Jurkat, Clone E6-1 (cell line): ENCODE measurements around the gene C13orf42.
A peak's percentile ranks its signal among the peaks of the same experiment; 100 is the strongest.

ENCODE experiments used
- DNase-seq: peaks from one replicate; pipeline ENCODE4 v3.0.0-alpha.2; 2011; ENCODE audit warnings: low read depth, low spot score
- H3K4me3 ChIP-seq: 2 replicates; pipeline ENCODE4 v1.5.1; 2011; ENCODE audit warnings: mild to moderate bottlenecking, low read length, control low read depth, moderate library complexity

Gene C13orf42

DNA sequence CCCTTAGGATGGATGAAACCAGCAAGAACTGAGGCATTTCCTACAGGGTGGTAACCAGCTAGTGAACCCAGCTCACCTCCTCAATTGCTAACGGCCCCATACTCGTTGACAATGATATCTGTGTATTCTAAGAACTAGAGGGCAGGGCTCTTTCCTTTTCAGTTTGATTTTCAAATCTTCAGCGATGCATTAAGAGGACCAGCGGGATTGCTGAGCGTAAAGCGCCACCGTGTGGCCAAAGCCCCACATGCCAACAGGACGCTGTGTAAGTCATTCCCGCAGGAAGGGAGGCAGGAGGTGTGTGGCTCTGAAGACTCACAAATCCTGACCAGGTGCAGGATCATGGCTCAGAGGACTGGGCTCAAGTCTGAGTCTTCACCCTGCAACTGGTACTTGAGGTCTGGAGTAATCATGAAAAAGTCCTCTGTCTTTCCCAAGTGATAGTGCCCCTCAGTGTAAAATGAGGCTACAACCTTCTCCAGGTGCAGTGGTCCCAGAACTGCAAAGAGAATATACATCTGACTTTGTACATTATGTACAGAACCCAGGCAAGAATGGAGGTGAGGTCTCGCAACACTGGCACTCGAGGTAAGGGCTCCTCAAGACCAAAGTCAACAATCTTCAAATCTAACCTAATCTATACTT, 40.9 kb downstream of the C13orf42 start:
- peak; percentile 82 for DNase-seq
- H3K4me3 ChIP-seq = no peak overlapping the region

DNA sequence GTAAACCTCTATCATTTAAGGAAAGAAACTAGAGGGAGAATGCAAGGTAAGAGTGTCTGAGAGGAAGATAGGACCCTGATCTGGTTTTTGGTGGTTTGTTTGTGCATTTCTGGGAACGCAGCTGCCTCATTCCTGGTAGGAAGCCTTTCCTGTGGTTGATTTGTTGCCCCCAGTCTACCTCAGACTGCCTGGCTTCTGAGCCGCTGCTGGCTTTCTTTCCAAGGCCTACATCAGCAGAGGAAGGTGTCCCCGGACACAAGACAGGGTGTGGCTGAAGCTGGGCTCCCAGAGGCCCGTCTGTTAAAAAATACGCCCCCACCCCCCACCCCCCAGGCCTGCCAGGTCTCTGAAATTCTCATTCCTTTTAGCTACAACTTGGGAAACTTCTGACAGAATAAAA, 42.6 kb downstream of the C13orf42 start:
- DNase-seq = no peak
- no peak overlapping the region for H3K4me3 ChIP-seq

DNA sequence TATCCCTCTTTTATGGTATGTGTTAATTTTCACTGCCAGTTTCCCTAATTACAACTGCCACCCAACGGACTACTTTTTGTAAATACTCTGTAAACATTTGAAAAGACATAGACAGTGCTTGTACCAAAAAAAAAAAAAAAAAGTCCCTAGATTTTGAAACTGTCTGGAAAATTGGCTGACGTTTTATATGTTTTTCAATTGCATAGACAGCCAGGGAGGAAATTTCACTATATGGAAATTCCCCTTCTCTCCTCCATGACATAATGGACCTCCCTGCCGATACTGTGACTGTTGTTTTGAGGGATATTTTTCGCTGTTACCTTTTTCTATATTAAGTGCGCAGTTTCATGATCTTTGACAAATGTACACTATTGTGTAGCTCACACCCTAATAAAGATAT, 43.4 kb downstream of the C13orf42 start:
- no peak overlapping the region for H3K4me3 ChIP-seq
- no peak for DNase-seq

DNA sequence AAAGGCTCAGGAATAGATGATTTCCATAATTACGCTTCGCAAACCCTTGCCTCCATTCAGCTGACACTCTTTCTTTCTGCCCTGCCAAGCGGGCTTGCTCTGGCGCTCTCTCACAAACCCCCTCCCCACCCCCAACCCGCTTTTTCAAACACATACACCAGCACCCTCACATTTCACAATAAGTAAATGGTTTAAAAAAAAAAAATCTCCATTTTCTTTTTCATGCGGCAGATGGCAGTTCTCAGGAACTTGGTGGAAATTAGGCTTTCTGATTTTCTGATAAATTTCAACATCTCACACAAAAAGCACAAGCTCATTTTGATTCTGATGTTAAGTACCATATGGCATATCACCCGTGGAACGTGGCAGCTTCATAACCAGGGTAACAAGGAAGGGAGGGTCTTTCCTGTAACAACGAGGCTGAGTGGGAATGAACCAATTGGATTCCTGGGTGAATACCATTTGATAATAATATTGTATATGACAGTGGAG, 43.8 kb downstream of the C13orf42 start:
- no peak for DNase-seq
- H3K4me3 ChIP-seq = no peak overlapping the region

DNA sequence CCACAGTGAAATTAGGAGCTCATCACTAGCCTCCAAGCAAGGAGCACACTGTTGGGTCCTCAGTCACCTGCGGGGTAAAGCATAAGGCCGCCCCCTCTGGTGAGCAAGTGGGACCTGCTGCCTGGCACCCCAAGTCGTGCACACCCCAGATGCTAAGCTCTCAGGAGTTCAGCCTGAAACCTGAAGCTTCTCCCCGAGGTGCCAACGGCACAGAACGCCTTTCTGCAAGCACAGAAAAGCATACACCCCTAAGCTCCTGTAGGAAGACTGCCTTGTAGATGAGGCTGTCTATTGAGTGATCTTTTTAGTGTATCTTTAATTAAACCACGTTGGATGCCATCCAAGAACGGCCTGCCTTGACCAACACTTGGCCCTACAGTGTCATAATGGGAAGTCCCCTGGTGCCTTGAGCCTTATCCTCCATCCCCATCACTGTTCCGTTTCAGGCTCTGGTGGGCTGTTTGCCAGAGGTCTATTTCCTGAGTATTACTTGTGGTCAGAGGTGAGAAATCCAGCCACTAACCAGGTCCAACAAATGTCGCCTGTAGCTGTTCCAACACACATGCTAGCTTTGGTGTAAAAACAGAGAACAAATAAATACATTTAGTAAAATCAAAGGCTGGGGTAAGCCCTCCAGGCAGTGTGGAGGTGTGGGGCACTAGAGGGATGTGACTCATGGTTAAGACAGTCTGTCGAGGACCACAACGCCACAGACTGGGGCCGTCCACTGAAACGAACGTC, 44.8 kb downstream of the C13orf42 start:
- no peak for DNase-seq
- H3K4me3 ChIP-seq = no peak overlapping the region

DNA sequence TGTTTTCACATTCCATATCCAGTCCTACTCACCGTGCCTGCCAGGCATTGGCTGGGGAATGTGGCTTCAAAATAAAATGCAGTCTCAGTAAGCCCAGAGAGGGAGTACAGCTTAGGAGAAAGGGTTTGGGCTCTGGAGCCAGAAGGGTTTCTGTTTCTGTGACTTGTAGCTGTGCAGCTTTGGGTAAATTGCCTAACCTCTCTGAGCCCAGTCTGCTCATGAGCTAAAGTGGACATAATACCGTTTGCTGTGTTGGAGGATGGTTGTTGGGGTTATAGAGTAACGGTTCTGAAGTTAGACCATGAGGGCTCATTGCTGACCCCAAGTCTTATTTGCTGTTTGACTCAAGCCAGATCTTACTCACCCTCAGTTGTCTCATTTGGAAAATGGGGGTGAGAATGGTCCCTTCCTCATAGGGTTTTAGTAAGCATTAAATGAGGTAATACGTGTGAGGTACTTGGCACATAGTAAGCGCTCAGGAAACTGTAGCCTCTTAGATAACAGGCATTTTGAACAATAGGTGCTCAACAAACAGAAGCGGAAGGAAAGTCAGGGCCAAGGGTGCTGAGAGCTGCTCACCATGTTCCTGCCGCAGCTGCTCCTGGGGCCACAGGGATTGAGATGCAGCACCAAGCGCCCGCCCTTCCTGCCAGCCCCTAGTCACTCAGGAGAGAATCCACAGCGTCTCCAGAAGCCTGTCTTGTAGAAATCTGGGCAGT, 45.5 kb downstream of the C13orf42 start:
- no peak for DNase-seq
- H3K4me3 ChIP-seq = no peak overlapping the region

DNA sequence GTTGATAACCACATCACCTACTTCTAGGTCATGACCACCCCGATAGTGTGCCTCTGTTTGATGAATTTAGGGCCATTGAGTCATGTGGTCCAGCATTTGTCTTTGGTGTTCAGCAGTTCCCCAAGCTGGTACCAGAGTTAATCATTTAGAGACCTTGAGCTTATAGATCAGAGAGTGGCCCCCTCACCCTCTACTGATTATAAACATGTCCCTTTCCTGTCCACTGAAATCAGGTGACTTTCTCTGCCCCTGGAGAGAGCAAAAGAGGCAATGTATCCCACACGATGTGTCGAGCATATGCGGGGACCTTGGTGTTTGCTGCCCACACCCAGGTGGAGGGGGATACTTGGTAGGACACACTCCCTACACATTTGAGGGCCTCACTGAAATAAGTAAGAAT, 46.3 kb downstream of the C13orf42 start:
- H3K4me3 ChIP-seq = no peak overlapping the region
- no peak for DNase-seq

DNA sequence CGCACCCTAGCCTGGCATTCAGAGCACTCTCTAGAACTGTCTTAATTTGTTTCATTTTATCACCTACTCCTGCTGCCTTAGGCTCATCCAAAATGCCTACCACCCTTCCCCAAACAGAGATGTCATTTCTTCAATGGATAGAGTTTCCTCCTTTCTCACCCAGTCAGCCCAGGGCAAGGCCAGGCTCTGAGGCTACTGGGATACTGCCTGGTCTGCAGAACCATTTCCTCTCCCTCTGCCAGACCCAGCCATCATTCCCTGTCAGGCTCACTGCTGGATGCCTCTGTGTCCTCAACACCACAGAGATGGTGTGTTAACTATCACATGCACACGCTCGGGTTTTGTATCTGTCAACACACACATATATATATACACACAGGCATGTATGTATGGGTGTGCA, 47.2 kb downstream of the C13orf42 start:
- DNase-seq = no peak
- H3K4me3 ChIP-seq = no peak overlapping the region

DNA sequence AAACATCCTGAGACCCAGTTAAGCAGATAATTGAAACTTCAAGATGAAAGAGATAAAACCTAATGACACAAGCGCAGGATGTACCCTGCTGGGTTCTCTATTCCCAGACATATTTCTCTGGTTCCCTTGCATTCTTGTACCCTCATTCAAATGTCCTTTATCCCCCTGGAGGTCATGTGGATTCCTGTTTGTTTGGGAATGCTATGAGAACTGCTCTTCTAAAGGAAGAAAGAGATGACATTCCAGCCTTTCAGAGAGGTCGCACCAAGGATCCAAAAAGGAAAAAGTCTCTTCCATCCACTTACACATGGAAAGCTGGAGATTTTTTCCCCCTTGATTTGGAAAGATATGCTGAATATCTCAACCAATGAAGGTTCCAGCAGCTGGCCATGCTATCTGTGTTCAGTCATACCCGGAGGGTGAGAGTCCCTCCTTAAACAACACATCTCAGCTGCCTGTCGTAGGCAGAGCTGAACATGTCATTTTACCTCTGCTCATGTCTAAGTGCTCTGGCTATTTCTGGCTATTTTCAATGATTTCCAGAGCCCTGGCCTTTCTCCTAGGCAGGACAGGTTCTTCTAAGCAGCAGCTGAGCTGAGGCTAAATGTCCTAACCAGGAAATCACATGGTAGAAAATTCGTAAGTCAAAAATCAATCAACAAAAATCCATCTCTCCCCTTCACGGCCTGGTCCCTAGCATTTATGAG, 52.5 kb downstream of the C13orf42 start:
- no peak overlapping the region for H3K4me3 ChIP-seq
- DNase-seq = no peak

DNA sequence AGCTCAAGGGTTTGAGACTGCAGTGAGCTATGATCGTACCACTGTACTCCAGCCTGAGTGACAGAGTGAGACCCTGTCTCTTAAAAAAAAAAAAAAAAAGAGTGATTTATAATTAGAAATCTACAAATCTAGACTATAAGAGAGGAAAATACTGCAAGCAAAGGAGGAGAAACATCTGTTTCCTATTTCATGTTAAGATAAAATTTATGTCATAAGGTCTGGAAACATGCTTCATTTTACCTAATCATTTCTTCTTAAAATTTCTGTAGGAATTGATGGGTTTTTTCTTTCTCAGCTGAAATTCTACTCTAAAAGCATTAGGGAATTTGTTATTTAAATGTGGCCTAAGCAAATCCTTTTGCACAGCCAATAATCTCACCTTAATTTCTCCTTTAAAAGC, 53.2 kb downstream of the C13orf42 start:
- DNase-seq = no peak
- H3K4me3 ChIP-seq = no peak overlapping the region

DNA sequence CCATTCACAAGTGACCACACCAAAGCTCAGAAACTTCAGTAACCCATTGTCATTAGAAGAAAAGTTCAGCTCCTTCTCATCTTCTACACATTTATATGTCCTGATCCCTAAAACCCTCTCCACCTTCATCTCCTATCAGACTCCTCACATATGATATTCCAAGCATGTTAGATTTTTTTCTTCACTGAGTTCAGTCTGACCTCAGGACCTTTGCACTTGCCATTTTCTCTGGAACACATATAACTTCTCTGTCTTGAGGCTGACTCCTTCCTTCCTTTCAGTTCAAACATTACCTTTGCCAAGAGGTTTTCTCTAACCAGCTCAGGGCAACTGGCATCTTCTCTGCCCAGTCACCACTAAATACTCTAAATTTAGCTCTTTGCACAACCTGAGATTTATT, 54.1 kb downstream of the C13orf42 start:
- H3K4me3 ChIP-seq = no peak overlapping the region
- no peak for DNase-seq

DNA sequence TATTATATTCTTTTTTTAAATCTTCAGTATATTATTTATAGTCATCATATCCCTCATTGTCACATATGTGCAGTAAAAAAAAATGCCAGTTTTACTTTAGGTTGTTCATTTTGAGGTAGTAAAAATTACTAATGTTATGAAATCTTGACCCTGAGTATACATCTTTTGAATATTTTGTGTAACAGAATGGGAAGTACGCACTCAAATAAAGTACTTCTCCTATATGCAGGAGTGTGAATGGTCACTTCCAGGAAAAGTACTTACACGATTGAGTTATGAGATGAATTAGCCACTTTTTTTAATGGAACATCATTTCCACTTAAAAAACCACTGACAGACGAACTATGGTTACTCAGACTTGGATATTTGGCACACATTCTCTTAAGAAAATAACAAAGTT, 58.5 kb downstream of the C13orf42 start:
- DNase-seq = no peak
- no peak overlapping the region for H3K4me3 ChIP-seq

DNA sequence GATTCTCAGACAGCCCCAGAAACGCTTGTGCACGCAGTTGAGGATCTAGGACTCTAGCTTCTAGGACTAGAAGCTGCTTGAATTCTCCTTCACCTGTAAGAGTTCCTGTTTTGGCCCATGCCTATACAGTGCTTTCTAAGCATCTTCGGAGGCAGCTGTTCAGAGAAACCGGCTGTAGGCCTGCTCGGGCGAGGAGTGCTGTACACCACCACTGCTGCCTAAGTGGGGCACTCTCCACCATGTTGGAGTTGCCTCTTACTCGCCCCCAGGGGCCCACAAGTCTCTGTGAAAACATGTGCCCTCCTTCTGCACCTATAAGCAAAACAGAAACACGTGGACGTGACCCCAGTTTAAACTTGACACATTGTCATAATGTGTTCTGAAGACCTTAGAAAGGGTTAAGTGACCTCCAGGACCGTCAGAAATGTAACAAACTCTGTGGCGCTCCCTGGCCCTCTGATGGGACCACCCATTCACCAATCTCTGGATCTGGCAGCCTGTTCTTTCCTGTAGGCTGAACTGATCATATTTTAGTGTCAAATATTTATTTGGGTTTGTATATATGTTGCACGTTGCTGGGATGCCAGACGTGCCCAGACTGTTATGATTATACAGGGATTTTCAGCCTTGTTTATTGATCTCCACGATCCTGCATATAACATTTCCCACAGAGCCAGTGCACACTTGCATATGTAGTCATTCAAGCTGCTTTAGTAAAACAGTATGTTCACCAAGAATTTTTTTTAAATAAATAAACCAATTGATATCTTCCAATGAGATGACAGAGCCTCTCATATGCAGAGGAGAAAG, 60.8 kb downstream of the C13orf42 start:
- no peak for DNase-seq
- H3K4me3 ChIP-seq = no peak overlapping the region

DNA sequence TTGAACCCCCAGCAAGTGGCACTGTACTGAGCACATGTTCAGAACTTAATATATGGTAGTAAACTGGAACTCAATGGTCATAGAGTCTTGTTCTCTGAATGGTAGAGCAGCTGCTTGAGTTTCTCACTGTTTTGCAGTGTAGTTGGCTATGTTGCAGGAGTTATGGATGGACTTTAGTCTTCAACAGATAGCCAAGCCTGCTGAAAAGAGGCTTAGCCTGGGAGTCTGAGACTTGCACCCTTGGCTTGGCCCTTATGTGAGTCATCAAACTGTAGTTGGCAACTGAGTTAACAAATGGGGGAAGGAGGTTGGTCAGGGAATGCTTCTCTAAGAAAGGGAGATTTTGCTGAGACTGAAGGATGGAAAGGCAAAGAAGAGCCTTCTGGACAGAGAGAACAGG, 62.5 kb downstream of the C13orf42 start:
- no peak for DNase-seq

DNA sequence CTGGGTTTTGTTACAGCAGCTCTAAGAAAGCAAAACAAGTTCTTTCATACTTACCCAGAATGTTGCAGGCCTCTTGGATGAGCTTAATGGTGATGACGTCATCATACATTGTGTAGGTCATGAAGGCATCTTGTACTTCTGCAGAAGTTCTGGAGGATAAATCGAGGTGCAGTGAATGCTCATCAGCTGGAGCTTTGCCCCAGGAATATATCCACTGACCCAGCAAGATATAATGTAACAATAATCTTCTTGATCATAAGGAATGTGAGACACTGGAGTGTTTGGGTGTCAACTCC, 63.0 kb downstream of the C13orf42 start:
- DNase-seq = no peak
- no peak overlapping the region for H3K4me3 ChIP-seq

More for the DNA sequence above, 62.5 kb downstream of the C13orf42 start:
- H3K4me3 ChIP-seq = no peak overlapping the region

DNA sequence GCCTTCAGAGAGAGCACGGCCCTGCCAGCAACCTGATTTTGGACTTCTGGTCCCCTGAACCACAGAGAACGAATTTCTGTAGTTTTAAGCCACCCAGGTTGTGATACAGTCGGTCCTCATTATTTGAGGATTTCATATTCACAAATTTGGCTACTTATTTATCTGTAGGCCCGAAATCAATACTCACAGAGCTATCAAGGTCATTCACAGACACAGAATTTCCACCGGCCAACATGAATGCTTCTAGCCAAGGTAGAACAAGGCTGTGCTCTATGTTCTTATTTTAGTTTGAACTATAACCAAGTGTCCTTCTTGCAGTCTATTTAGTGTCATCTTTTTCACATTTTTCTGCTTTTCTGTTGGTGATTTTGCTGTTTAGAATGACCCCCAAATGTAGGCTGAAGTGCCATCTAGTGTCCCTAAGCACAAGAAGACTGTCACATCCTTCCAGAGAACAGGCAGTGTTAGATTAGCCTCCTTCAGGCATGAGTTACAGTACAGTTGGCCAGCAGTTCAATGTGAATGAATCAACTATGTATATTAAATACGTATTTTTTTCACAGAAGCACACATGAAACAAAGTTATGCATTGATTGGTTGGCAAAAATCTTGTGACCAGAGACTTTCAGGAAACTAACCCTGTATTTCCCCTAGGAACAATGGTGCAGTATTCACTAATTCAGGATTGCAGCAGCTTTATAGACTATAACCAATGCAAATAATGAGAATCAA, 63.5 kb downstream of the C13orf42 start:
- H3K4me3 ChIP-seq = no peak overlapping the region
- DNase-seq = peak; percentile 19

DNA sequence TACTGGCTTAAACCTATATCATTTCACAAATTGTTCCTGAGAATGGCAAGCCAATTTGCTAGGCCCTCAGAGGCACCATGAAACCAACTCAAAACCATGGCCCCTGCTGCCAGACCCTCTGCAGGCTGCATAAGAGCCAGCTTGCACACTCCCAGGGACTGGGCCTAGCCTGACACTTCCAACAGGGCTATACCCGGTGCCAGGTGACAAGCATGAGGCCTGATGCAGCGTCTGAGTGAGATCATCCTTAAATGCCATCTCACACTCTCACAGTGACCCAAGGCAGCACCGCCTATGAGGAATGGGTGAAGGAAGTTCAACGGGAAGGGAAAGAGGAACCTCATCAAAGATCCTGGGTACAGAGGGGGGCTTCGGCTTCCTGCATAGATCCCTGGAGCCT, 65.6 kb downstream of the C13orf42 start:
- DNase-seq = no peak
- H3K4me3 ChIP-seq = no peak overlapping the region

DNA sequence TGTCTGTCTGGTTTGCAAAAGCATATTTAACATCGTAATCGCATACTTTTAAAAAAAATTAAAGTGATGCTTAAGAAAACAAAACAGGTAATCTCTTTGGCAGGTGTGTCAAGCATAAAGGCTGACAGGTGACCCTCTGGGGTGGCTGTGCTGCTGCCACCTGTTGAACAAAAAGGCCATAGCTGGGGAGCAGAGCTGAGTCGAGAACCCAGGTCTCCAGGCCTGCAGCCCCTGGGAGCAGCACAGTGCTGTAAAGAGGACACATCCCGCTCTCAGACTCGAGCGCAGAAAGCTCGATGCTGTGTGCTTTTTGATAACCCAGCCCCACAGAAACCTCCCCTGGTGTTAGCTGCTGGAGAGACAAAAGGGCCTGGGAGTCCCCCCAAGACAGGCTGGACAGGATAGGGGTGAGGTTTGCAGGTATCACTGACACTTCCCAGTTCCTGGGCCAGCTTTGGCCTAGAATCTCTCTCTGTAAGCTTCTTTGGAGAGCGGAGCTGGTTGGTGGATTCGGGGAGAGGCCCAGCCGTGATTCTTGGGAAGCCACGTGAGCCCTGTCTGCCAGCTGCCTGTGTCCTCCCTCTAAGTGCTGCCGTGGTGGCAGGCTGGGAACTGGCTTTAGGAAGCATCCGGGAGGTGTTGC, 66.9 kb downstream of the C13orf42 start:
- no peak for DNase-seq
- no peak overlapping the region for H3K4me3 ChIP-seq
